Measurements from ENCODE around the gene ATP8B2.

ATP8B2 gene

GRCh38 chr1:154326546-154327465 lies 1.5 kb downstream of the ATP8B2 start:
- Histone ChIP-seq H3K36me3 (ENCODE audit: insufficient read depth, low read depth, low read length) (peaks cover 15% of the 10 kb centered on the region), H3K9me3 (ENCODE audit: insufficient read depth, low read depth, low read length) (no peaks in the 10 kb centered on the region), H3K27ac (ENCODE audit: low read length) (peak overlapping the region; percentile 76), H3K4me1 (ENCODE audit: insufficient read depth, low read length) (peaks cover 31% of the 10 kb centered on the region), H3K9ac (ENCODE audit: low read depth, low read length) (peak overlapping the region; percentile 86; the same call in 1 of the 2 replicates), H3K27me3 (ENCODE audit: insufficient read depth, low read length) (0 out of 2 replicates have a peak, but pooled peaks cover 12% of the 10 kb centered on the region), H3K4me3 (ENCODE audit: low read length) (peak overlapping the region; percentile 98)

- H3K27me3 ChIP-seq (ENCODE audit: insufficient read depth, low read length) = 0 out of 2 replicates have a peak, but pooled peaks cover 10% of the 10 kb centered on the region
- no peaks in the 10 kb centered on the region for H3K9me3 ChIP-seq (ENCODE audit: insufficient read depth, low read depth, low read length)
- peaks cover 24% of the 10 kb centered on the region for H3K36me3 ChIP-seq (ENCODE audit: insufficient read depth, low read depth, low read length)
- H3K4me1 ChIP-seq (ENCODE audit: insufficient read depth, low read length) = peaks cover 31% of the 10 kb centered on the region
- no peak overlapping the region for H3K27ac ChIP-seq (ENCODE audit: low read length)
- peak overlapping the region; percentile 66 for H3K4me3 ChIP-seq (ENCODE audit: low read length)
- peak overlapping the region; percentile 68; the same call in 1 of the 2 replicates for H3K9ac ChIP-seq (ENCODE audit: low read depth, low read length)
These were observed 2.4 kb downstream of the ATP8B2 start for GRCh38 chr1:154327466-154328317.

- H3K27me3 ChIP-seq (ENCODE audit: insufficient read depth, low read length) = 0 out of 2 replicates have a peak, but pooled peaks cover 2% of the 10 kb centered on the region
- peaks cover 26% of the 10 kb centered on the region for H3K36me3 ChIP-seq (ENCODE audit: insufficient read depth, low read depth, low read length)
- H3K9me3 ChIP-seq (ENCODE audit: insufficient read depth, low read depth, low read length) = no peaks in the 10 kb centered on the region
- H3K27ac ChIP-seq (ENCODE audit: low read length) = no peak overlapping the region
- peaks cover 31% of the 10 kb centered on the region for H3K4me1 ChIP-seq (ENCODE audit: insufficient read depth, low read length)
- H3K4me3 ChIP-seq (ENCODE audit: low read length) = peak overlapping the region; percentile 66
- peak overlapping the region; percentile 68; the same call in 1 of the 2 replicates for H3K9ac ChIP-seq (ENCODE audit: low read depth, low read length)
These were observed 3.2 kb downstream of the ATP8B2 start for GRCh38 chr1:154328318-154329151.

GRCh38 chr1:154329152-154329521 lies 3.8 kb downstream of the ATP8B2 start:
- H3K9ac ChIP-seq (ENCODE audit: low read depth, low read length) = peak overlapping the region; percentile 48; the same call in 1 of the 2 replicates
- H3K27me3 ChIP-seq (ENCODE audit: insufficient read depth, low read length) = no peaks in the 10 kb centered on the region
- no peak overlapping the region for H3K27ac ChIP-seq (ENCODE audit: low read length)
- H3K4me1 ChIP-seq (ENCODE audit: insufficient read depth, low read length) = peaks cover 30% of the 10 kb centered on the region
- H3K9me3 ChIP-seq (ENCODE audit: insufficient read depth, low read depth, low read length) = no peaks in the 10 kb centered on the region
- H3K36me3 ChIP-seq (ENCODE audit: insufficient read depth, low read depth, low read length) = peaks cover 31% of the 10 kb centered on the region
- H3K4me3 ChIP-seq (ENCODE audit: low read length) = peak overlapping the region; percentile 66

- Histone ChIP-seq H3K9me3 (ENCODE audit: insufficient read depth, low read depth, low read length) (no peaks in the 10 kb centered on the region), H3K27ac (ENCODE audit: low read length) (no peak overlapping the region), H3K9ac (ENCODE audit: low read depth, low read length) (no peak overlapping the region), H3K4me3 (ENCODE audit: low read length) (peak overlapping the region; percentile 66), H3K36me3 (ENCODE audit: insufficient read depth, low read depth, low read length) (peaks cover 36% of the 10 kb centered on the region), H3K27me3 (ENCODE audit: insufficient read depth, low read length) (no peaks in the 10 kb centered on the region), H3K4me1 (ENCODE audit: insufficient read depth, low read length) (peaks cover 27% of the 10 kb centered on the region)
These were observed 4.3 kb downstream of the ATP8B2 start for GRCh38 chr1:154329551-154330131.

GRCh38 chr1:154330669-154331068 lies 5.3 kb downstream of the ATP8B2 start:
- no peaks in the 10 kb centered on the region for H3K9me3 ChIP-seq (ENCODE audit: insufficient read depth, low read depth, low read length)
- H3K9ac ChIP-seq (ENCODE audit: low read depth, low read length) = no peak overlapping the region
- H3K4me1 ChIP-seq (ENCODE audit: insufficient read depth, low read length) = peaks cover 27% of the 10 kb centered on the region
- H3K36me3 ChIP-seq (ENCODE audit: insufficient read depth, low read depth, low read length) = peaks cover 45% of the 10 kb centered on the region
- no peak overlapping the region for H3K27ac ChIP-seq (ENCODE audit: low read length)
- no peak overlapping the region for H3K4me3 ChIP-seq (ENCODE audit: low read length)
- H3K27me3 ChIP-seq (ENCODE audit: insufficient read depth, low read length) = no peaks in the 10 kb centered on the region

- Histone ChIP-seq H3K27ac (ENCODE audit: low read length) (no peak overlapping the region), H3K4me3 (ENCODE audit: low read length) (no peak overlapping the region), H3K27me3 (ENCODE audit: insufficient read depth, low read length) (no peaks in the 10 kb centered on the region), H3K9ac (ENCODE audit: low read depth, low read length) (no peak overlapping the region), H3K36me3 (ENCODE audit: insufficient read depth, low read depth, low read length) (peaks cover 73% of the 10 kb centered on the region), H3K4me1 (ENCODE audit: insufficient read depth, low read length) (peaks cover 6% of the 10 kb centered on the region), H3K9me3 (ENCODE audit: insufficient read depth, low read depth, low read length) (no peaks in the 10 kb centered on the region)
These were observed 9.0 kb downstream of the ATP8B2 start for GRCh38 chr1:154334079-154335024.

- H3K4me3 ChIP-seq (ENCODE audit: low read length) = no peak overlapping the region
- no peak overlapping the region for H3K9ac ChIP-seq (ENCODE audit: low read depth, low read length)
- H3K4me1 ChIP-seq (ENCODE audit: insufficient read depth, low read length) = no peaks in the 10 kb centered on the region
- H3K9me3 ChIP-seq (ENCODE audit: insufficient read depth, low read depth, low read length) = no peaks in the 10 kb centered on the region
- no peak overlapping the region for H3K27ac ChIP-seq (ENCODE audit: low read length)
- peaks cover 82% of the 10 kb centered on the region for H3K36me3 ChIP-seq (ENCODE audit: insufficient read depth, low read depth, low read length)
- no peaks in the 10 kb centered on the region for H3K27me3 ChIP-seq (ENCODE audit: insufficient read depth, low read length)
These were observed 9.8 kb downstream of the ATP8B2 start for GRCh38 chr1:154335025-154335714.

GRCh38 chr1:154337253-154337894 lies 12.0 kb downstream of the ATP8B2 start:
- Histone ChIP-seq H3K9me3 (ENCODE audit: insufficient read depth, low read depth, low read length) (no peaks in the 10 kb centered on the region), H3K4me1 (ENCODE audit: insufficient read depth, low read length) (no peaks in the 10 kb centered on the region), H3K27ac (ENCODE audit: low read length) (no peak overlapping the region), H3K36me3 (ENCODE audit: insufficient read depth, low read depth, low read length) (peaks cover 83% of the 10 kb centered on the region), H3K27me3 (ENCODE audit: insufficient read depth, low read length) (no peaks in the 10 kb centered on the region), H3K9ac (ENCODE audit: low read depth, low read length) (no peak overlapping the region), H3K4me3 (ENCODE audit: low read length) (no peak overlapping the region)

Measured in iPS-20b (cell line).